ENCODE results near the gene STRN4.
"Not testable (repeated sequence)": the region's sequence is repeated elsewhere in the genome, so short reads cannot be mapped to it uniquely, and the experiment has no call there.

The STRN4 gene

DNA sequence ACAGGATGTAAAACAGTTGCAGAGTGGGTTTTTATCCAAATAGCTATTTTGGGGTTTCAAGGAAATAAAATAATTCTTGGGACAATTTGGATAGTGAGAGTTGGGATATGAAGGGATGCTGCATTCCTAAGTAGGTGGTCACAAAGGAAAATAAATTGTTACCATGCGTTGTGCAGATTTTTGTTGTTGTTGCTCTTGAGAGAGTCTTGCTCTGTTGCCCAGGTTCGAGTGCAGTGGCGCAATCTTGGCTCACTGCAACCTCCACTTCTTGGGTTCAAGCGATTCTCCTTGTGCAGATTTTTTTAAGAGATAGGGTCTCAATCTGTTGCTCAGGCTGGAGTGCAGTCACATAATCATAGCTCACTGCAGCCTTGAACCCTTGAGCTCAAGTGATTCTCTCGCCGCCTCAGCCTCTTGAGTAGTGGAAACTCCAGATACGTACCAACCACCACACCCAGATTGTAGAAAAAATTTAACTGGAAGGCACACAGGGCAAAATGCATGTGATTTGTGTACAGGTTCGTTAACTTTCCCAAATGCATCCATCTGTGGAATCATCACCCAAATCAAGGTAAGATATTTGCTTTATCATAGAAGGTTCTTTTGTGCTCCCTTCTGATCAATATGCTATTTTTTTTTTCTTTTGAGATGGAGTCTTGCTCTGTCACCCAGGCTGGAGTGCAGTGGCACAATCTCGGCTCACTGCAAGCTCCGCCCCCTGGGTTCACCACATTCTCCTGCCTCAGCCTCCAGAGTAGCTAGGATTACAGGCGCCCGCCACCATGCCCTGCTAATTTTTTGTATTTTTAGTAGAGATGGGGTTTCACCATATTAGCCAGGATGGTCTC, 26.1 kb upstream of the STRN4 start:
- DNase-seq = no peak

DNA sequence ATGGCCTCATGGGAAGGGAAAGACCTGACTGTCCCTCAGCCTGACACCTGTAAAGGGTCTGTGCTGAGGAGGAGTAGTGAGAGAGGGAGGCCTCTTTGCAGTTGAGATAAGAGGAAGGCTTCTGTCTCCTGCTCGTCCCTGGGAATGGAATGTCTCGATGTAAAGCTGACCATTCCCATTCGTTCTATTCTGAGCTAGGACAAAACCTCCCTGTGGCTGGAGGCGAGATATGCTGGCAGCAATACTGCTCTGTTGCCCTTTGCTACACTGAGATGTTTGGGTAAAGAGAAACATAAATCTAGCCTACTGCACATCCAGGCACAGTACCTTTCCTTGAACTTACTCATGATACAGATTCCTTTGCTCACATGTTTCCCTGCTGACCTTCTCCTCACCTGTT, 22.5 kb upstream of the STRN4 start:
- DNase-seq = not testable (repeated sequence)

DNA sequence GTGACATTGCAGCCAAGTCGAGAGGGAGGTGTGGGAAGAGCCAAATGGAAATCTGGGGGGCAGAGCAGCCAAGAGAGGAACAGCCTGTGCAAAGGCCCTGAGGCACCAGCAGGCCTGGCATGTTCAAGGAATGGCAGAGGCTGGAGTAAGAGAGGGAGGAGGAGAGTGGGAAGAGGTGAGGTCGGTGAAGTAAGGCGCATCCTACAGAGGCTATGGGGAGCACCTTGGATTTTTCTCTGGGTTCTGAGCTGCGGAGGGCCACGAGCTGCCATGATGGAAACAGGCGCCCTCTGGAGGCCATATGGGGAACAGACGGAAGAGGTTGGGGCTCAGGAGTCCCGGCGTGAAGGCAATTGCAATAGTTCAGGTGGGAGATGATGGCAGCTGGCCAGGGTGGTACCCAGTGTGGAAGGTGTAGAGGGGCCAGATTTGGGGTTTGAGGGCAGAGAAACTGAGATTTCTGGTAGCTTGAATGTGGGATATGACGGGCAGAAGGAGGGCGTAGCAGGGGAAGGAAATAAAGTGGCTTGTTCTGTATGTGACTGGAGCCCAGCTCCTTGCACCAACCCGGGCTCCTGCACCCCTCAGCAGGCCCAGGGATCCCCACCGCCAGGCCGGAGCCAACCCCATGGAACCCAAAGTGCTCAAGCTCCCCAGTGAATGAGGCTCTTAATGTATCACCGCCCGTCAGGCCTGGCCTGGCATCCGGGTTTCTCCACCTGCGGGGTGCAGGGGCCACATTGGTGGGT, 20.5 kb upstream of the STRN4 start:
- no peak for DNase-seq

DNA sequence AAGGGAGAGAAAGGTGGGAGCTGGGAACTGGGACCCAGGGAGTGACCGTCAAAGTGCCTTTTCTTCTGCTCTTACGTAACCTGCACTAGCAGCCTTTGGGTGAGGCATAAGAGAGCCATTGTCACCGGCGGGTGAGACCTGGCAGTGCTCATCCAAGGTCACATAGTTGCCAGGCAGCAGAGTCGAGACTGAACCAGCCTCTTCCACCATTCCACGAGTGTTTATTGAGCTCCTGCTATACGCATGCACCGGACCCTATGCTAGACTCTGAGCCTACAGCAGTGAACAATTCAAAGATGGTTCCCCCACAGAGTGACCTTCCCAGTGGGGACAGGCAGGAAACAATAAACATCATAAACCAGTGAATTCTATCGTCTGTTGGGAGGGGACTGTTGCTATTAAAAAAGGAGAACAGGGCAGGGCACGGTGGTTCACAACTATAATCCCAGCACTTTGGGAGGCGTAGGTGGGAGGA, 18.6 kb upstream of the STRN4 start:
- no peak for DNase-seq

GRCh38 chr19:46762245-46762890, 16.1 kb upstream of the STRN4 start:
- no peak for DNase-seq

GRCh38 chr19:46761418-46761831, 15.2 kb upstream of the STRN4 start:
- no peak for DNase-seq

DNA sequence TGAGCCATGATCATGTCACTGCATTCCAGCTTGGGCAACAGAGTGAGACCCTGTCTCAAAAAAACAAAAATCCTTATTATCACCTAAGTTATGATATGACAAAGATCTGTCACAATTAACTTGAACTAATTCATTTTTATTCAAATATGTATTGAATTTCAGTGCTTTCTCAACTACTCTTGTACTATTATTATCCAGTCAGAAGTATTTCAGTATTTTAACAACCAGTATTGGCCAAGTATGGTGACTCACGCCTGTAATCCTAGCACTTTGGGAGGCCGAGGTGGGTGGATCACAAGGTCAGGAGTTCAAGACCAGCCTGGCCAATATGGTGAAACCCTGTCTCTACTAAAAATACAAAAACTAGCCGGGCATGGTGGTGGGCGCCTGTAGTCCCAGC, 14.6 kb upstream of the STRN4 start:
- not testable (repeated sequence) for DNase-seq

DNA sequence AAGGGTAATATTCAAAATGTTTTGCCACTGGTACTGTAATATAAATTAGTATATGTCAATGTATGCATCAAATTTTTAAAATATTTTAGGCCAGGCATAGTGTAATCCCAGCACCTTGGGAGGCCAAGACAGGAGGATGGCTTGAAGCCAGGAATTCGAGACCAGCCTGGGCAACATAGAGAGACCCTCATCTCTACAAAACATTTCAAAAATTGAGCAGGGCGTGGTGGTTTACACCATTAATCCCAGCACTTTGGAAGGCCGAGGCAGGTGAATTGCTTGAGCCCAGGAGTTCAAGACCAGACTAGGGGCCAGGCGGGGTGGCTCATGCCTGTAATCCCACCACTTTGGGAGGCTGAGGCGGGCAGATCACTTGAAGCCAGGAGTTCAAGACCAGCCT, 14.1 kb upstream of the STRN4 start:
- DNase-seq = no peak

DNA sequence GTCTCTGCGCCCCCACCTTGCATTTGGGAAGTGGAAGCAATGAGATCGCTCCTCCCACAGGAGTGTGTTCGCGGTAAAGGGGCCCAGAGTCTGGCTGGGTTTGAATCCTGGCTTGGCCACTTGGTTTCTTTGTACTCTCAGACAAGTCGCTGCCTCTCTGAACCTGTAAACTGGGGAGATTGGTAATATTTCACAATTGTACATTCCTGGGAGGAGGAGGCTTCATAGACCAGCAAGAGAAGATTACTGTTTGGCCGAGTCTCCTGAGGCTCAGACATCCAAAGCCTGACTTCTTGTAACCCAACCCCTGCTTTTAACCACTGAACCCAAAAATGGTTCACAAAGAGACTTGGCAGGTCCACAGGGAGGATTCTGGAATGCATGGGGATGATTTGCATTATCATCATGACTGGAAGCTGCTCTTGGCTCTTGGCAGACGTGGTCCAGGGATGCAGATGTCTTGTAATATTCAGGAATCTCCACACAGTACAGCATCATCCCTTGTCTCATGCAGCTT, 13.6 kb upstream of the STRN4 start:
- peak; percentile 62 for DNase-seq

DNA sequence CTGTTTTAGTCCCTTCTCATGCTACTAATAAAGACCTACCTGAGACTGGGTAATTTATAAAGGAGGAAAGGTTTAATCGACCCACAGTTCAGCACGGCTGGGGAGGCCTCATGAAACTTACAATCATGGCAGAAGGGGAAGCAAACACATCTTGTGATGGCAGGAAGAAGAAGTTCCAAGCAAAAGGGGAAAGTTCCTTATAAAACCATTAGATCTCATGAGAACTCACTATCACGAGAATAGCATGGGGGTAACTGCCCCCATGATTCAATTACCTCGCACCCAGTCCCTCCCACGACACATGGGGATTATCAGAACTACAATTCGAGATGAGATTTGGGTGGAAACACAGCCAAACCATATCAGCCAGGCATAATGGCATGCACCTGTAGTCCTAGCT, 13.0 kb upstream of the STRN4 start:
- no peak for DNase-seq

DNA sequence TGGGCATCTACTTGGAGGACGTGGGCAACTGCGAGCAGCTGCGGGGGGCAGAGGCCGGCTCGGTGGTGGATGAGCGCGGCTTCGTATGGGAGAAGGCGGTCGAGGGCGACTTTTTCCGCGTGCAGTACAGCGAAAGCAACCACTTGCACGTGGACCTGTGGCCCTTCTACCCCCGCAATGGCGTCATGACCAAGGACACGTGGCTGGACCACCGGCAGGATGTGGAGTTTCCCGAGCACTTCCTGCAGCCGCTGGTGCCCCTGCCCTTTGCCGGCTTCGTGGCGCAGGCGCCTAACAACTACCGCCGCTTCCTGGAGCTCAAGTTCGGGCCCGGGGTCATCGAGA, 10.3 kb upstream of the STRN4 start:
- no peak for DNase-seq

DNA sequence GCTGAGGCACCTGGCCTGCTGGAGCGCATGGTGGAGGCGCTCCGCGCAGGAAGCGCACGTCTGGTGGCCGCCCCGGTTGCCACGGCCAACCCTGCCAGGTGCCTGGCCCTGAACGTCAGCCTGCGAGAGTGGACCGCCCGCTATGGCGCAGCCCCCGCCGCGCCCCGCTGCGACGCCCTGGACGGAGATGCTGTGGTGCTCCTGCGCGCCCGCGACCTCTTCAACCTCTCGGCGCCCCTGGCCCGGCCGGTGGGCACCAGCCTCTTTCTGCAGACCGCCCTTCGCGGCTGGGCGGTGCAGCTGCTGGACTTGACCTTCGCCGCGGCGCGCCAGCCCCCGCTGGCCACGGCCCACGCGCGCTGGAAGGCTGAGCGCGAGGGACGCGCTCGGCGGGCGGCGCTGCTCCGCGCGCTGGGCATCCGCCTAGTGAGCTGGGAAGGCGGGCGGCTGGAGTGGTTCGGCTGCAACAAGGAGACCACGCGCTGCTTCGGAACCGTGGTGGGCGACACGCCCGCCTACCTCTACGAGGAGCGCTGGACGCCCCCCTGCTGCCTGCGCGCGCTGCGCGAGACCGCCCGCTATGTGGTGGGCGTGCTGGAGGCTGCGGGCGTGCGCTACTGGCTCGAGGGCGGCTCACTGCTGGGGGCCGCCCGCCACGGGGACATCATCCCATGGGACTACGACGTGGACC, 9.7 kb upstream of the STRN4 start:
- DNase-seq = no peak

GRCh38 chr19:46755077-46755852, 9.0 kb upstream of the STRN4 start:
- DNase-seq = no peak

- DNase-seq = no peak
Measured at GRCh38 chr19:46753420-46754155, 7.3 kb upstream of the STRN4 start.

DNA sequence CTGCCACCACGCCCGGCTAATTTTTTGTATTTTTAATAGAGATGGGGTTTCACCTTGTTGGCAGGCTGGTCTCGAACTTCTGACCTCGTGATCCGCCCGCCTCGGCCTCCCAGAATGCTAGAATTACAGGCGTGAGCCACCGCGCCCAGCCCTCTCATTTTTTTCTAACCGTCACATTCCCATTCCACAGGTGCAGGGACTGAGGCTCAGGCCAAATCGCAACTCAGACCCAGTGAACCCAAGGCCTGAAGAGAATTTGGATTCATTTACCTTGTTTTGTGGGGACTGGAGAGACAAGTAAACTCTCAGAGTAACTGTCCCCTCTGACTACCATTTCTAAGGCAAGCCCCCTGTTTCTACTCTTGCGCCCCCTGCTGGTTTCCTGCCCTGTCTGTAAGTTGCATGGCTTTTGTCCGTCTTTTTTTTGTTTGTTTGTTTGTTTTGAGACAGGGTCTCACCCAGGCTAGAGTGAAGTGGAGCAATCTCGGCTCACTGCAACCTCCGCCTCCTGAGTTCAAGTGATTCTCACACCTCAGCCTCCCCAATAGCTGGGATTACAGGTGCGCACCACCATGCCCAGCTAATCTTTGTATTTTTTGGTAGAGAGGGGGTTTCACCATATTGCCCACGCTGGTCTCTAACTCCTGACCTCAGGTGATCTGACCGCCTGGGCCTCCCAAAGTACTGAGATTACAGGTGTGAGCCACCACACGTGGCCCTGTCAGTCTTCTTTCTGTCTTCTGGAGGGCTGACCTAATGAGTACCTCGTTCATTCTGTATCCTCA, 2.3 kb upstream of the STRN4 start:
- DNase-seq = peak; percentile 28

- DNase-seq = no peak
Measured at GRCh38 chr19:46745521-46746280, 549 bp downstream of the STRN4 start, which contains the start of gene FKRP. Gene FKRP, plus strand, starts transcription at chr19:46746057. Its CDS starts 9,394 bp downstream, at chr19:46755451.

GRCh38 chr19:46745030-46745429, 1.2 kb downstream of the STRN4 start:
- DNase-seq = no peak

DNA sequence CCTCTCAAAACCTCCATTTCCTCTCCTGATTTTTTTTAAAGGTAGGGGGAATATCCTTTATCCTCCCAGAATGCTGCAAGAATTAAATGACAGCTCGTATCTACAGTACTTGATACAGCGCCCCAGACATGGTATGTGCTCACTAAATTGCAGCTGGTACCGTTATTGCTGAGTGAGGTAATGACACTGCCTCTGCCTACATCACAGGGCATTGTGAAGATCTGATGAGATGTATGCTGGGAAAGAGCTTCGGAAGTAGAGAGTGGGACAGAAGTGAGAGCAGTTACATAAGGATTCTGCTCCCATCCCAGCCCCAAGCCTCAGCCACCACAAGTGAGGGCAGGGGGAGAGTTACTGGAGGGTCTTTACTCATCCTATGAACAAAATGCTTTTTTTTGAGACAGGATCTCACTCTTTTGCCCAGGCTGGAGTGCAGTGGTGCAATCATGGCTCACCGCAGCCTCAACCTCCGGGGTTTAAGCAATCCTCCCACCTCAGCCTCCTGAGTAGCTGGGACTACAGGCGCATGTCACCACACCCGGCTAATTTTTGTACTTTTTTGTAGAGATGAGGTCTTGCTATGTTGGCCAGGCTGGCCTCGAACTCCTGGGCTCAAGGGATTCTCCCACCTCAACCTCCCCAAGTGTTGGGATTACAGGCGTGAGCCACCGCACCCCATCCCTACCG, 2.1 kb downstream of the STRN4 start:
- DNase-seq = no peak

GRCh38 chr19:46742926-46743480, 3.2 kb downstream of the STRN4 start:
- DNase-seq = no peak
